GM12892 (cell line): ENCODE data around the gene GAPDH.

Source experiments
- POLR2A ChIP-seq: IDR thresholded peaks from 2 replicates; pipeline ENCODE4 v1.6.1; 2011; ENCODE audit warnings: low read depth, low read length, control low read depth
- POLR2AphosphoS5 ChIP-seq: IDR thresholded peaks from 2 replicates; pipeline ENCODE4 v1.6.1; 2011; ENCODE audit warnings: low read depth, low read length, control low read depth

DNA sequence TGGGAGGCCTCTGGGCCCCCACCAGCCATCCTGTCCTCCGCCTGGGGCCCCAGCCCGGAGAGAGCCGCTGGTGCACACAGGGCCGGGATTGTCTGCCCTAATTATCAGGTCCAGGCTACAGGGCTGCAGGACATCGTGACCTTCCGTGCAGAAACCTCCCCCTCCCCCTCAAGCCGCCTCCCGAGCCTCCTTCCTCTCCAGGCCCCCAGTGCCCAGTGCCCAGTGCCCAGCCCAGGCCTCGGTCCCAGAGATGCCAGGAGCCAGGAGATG, 729 bp upstream of the GAPDH start:
- TF ChIP-seq POLR2AphosphoS5: no peak
- TF ChIP-seq POLR2A: no peak
